Fibroblast of lung (primary cell): Measurements from ENCODE around the gene WWTR1. TPM values are rescaled to one million over a fixed set of nuclear protein-coding genes. Genes with fewer than 3 reads are reported as not detected.

Experiments used
- DNase-seq, 2 donors: peaks; one replicate each; pipeline versions ENCODE4 v3.0.0 to v3.0.0-alpha.2; 2010; ENCODE audit warnings: low read depth in 2 of 2
- H2AFZ ChIP-seq: 2 replicates; pipeline ENCODE4 v1.5.1; 2012; ENCODE audit warnings: low read length, control low read depth, inconsistent platforms
- H3K27ac ChIP-seq: 2 replicates; pipeline ENCODE4 v1.5.1; 2011; ENCODE audit warnings: low read length, control low read depth; ENCODE audit not compliant: insufficient read depth
- H3K27me3 ChIP-seq: 2 replicates; pipeline ENCODE4 v1.5.1; 2011; ENCODE audit warnings: mild to moderate bottlenecking, low read length; ENCODE audit not compliant: control insufficient read depth, insufficient read depth
- H3K36me3 ChIP-seq: 2 replicates; pipeline ENCODE4 v1.5.1; 2011; ENCODE audit warnings: low read length; ENCODE audit not compliant: control insufficient read depth, insufficient read depth
- H3K4me1 ChIP-seq: 2 replicates; pipeline ENCODE4 v1.5.1; 2011; ENCODE audit warnings: low read length; ENCODE audit not compliant: control insufficient read depth, insufficient read depth; ENCODE audit errors: extremely low read depth
- H3K4me2 ChIP-seq: 2 replicates; pipeline ENCODE4 v1.5.1; 2011; ENCODE audit warnings: low read length, control low read depth; ENCODE audit not compliant: insufficient read depth; ENCODE audit errors: extremely low read depth
- H3K4me3 ChIP-seq, 4 experiments: fragments of 200-600 bp in 1 of 4; sonication (generic) in 1 of 4; replicated peaks in 1 of 4; 2 replicates each; pipeline ENCODE4 v1.5.1; 2011 to 2016; ENCODE audit warnings: low read length in 4 of 4, low read depth in 3 of 4, mild to moderate bottlenecking in 3 of 4, control low read depth in 2 of 4, inconsistent platforms in 1 of 4, mixed read lengths in 1 of 4; ENCODE audit not compliant: insufficient read depth in 1 of 4; ENCODE audit errors: control extremely low read depth in 1 of 4
- H3K79me2 ChIP-seq: 2 replicates; pipeline ENCODE4 v1.5.1; 2012; ENCODE audit warnings: mild to moderate bottlenecking, low read length, inconsistent platforms; ENCODE audit not compliant: control insufficient read depth, insufficient read depth
- H3K9ac ChIP-seq: 2 replicates; pipeline ENCODE4 v1.5.1; 2011; ENCODE audit warnings: mild to moderate bottlenecking, low read length, control low read depth; ENCODE audit not compliant: insufficient read depth
- H3K9me3 ChIP-seq: 2 replicates; pipeline ENCODE4 v1.5.1; 2012; ENCODE audit warnings: low read depth, low read length; ENCODE audit not compliant: control insufficient read depth, insufficient read depth
- H4K20me1 ChIP-seq: 2 replicates; pipeline ENCODE4 v1.5.1; 2011; ENCODE audit warnings: low read length; ENCODE audit not compliant: control insufficient read depth, insufficient read depth; ENCODE audit errors: extremely low read depth
- EZH2 ChIP-seq: IDR thresholded peaks from 2 replicates; pipeline ENCODE4 v1.5.1; 2012; ENCODE audit warnings: low read length, control low read depth, mild to moderate bottlenecking; ENCODE audit errors: missing control alignments
- polyA plus RNA-seq, 2 donors: library from polyadenylated mRNA; depleted of rRNA in 1 of 2; stranded (reverse) in 1 of 2; unstranded in 1 of 2; fragments of >200 nt; gene quantifications; 2 replicates each; pipeline ENCODE4 v1.2.1, GENCODE V29; 2011 to 2012; ENCODE audit warnings: missing spikeins in 1 of 2
- total RNA-seq: library from RNA; depleted of rRNA; stranded (reverse); fragments of >200 nt; gene quantifications from 2 replicates; pipeline ENCODE4 v1.2.1, GENCODE V29; 2014
- TF ChIP-seq, protein P1 (sequence below), 2 donors: IDR thresholded peaks in 1 of 2; conservative IDR thresholded peaks in 1 of 2; 1 replicate in 1 of 2; 2 replicates in 1 of 2; pipeline ENCODE4 v1.5.1; 2011 to 2012; ENCODE audit warnings: low read length in 2 of 2, control low read depth in 1 of 2, inconsistent platforms in 1 of 2, low read depth in 1 of 2, mild to moderate bottlenecking in 1 of 2

WWTR1 gene
- total and polyA plus RNA-seq, 2 donors (not counting 1 experiment from before 2014, with no cell fraction given) = 13.7 to 71.5 TPM

DNA sequence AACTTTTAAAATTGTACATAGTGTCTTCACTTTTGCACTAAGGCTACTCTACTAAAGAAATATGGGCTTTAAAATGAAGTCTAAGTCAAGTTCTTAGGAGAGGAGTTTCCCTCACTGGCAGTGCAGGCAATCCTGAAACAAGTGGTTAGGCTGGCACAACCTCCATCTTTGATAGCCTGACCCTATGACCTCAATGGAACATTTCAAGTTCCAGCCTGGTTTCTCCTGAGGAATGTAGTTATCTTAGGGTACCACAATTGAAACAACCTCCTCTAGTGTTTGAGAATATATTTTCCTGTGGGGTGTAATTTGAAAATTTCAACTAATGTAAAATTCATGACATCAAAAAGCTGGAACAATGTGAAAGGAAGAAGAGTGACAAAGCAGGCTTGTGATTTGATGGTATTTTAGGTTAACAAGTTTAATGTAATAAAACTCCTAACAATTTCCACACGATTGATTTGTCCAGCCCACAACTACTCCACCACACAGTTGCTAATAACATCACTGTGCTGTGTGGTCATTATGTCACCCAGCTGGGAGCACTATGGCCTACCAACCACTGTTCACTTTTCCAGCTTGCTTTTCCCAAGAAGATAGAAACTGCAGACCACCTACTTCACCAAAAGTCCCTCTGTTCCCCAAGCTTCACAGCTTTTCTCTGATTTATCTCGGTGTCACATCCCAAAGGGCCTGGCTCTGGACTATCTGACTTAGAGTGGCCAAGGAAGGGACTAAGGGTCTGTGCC, 1.8 kb downstream of the WWTR1 start:
- H4K20me1 ChIP-seq = no peaks in the 10 kb centered on the region
- H3K4me2 ChIP-seq = peak overlapping the region; percentile 90
- H2AFZ ChIP-seq = no peak overlapping the region
- H3K27ac ChIP-seq = peak overlapping the region; percentile 93
- peak overlapping the region; percentile 82 for H3K9ac ChIP-seq
- peak; percentile 42 to 56 for DNase-seq
- H3K4me1 ChIP-seq = peaks cover 9% of the 10 kb centered on the region
- H3K9me3 ChIP-seq = no peaks in the 10 kb centered on the region
- H3K4me3 ChIP-seq = peak overlapping the region; percentile 44 to 89 (median 74)
- peaks cover 54% of the 10 kb centered on the region for H3K79me2 ChIP-seq
- no peaks in the 10 kb centered on the region for H3K27me3 ChIP-seq
- no peaks in the 10 kb centered on the region for H3K36me3 ChIP-seq
- TF ChIP-seq, protein P1, sequence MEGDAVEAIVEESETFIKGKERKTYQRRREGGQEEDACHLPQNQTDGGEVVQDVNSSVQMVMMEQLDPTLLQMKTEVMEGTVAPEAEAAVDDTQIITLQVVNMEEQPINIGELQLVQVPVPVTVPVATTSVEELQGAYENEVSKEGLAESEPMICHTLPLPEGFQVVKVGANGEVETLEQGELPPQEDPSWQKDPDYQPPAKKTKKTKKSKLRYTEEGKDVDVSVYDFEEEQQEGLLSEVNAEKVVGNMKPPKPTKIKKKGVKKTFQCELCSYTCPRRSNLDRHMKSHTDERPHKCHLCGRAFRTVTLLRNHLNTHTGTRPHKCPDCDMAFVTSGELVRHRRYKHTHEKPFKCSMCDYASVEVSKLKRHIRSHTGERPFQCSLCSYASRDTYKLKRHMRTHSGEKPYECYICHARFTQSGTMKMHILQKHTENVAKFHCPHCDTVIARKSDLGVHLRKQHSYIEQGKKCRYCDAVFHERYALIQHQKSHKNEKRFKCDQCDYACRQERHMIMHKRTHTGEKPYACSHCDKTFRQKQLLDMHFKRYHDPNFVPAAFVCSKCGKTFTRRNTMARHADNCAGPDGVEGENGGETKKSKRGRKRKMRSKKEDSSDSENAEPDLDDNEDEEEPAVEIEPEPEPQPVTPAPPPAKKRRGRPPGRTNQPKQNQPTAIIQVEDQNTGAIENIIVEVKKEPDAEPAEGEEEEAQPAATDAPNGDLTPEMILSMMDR (conservative IDR thresholded peaks at IDR 0.05 in 1 of 2, IDR thresholded peaks at IDR 0.05 in 1 of 2; ENCODE audit: low read depth in 1 of 2, low read length in 2 of 2) = peak in 1 of 2 donors; percentile 7
- TF ChIP-seq EZH2 = no peak

DNA sequence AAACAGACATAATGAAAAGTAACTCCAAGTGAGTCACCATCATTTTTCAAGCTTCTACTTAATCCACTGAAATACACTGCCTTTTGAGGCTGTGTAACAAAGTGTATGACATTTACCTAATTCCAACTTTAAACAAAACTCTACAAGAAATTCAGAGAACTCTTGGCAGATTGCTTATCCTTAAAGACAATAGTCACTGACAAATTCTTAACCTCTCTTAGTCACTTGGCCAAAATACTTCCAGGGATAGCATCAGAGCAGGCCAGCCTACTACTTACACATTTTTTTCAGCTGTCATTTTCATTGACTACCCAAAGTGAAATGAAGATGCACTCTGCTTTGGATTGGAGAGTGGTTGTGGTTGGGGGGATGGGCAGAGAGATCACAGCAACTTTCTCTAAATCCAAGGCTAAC, 3.6 kb downstream of the WWTR1 start:
- no peak for TF ChIP-seq EZH2
- TF ChIP-seq, protein P1 (conservative IDR thresholded peaks at IDR 0.05 in 1 of 2, IDR thresholded peaks at IDR 0.05 in 1 of 2; ENCODE audit: low read depth in 1 of 2, low read length in 2 of 2) = no peak
- peak overlapping the region in 2 of 4 experiments; percentile 28 to 33 for H3K4me3 ChIP-seq
- peak; percentile 75 to 89 for DNase-seq
- H3K27me3 ChIP-seq = no peaks in the 10 kb centered on the region
- H3K27ac ChIP-seq = no peak overlapping the region
- no peaks in the 10 kb centered on the region for H4K20me1 ChIP-seq
- H3K9ac ChIP-seq = no peak overlapping the region
- H2AFZ ChIP-seq = no peak overlapping the region
- H3K4me1 ChIP-seq = peaks cover 9% of the 10 kb centered on the region
- peaks cover 72% of the 10 kb centered on the region for H3K79me2 ChIP-seq
- H3K9me3 ChIP-seq = no peaks in the 10 kb centered on the region
- peak overlapping the region; percentile 56 for H3K4me2 ChIP-seq
- no peaks in the 10 kb centered on the region for H3K36me3 ChIP-seq

DNA sequence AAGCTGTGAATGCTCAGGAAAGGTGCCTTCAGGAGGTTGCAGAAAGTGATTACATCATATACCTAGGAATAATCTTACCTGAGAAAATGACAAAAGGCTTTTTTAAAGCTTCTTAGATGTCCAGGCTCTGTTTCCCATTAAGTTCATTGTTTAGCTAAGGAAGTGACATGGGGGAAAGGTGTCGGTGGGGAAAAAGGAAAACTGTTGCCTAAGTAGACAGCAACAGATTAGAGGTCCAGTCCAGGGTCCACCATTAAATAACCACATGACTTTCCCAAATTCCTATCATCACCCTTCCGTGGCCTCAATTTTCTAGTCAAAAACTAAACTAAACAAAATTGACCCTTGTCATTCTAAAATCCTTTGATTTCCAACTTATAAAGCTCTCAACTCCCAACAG, 4.3 kb downstream of the WWTR1 start:
- no peak for TF ChIP-seq EZH2
- TF ChIP-seq, protein P1 (conservative IDR thresholded peaks at IDR 0.05 in 1 of 2, IDR thresholded peaks at IDR 0.05 in 1 of 2; ENCODE audit: low read depth in 1 of 2, low read length in 2 of 2) = no peak
- peaks cover 74% of the 10 kb centered on the region for H3K79me2 ChIP-seq
- H3K4me3 ChIP-seq = peak overlapping the region in 2 of 4 experiments; percentile 28 to 33
- H3K9ac ChIP-seq = no peak overlapping the region
- no peak overlapping the region for H2AFZ ChIP-seq
- H3K27me3 ChIP-seq = no peaks in the 10 kb centered on the region
- H3K4me1 ChIP-seq = peaks cover 6% of the 10 kb centered on the region
- DNase-seq = no peak
- no peaks in the 10 kb centered on the region for H3K9me3 ChIP-seq
- peak overlapping the region; percentile 56 for H3K4me2 ChIP-seq
- no peak overlapping the region for H3K27ac ChIP-seq
- H3K36me3 ChIP-seq = no peaks in the 10 kb centered on the region
- no peaks in the 10 kb centered on the region for H4K20me1 ChIP-seq
